HepG2 (cell line): ENCODE data around the gene ULK4. TPM values are rescaled to one million over a fixed set of nuclear protein-coding genes. Genes with fewer than 3 reads are reported as not detected.
A peak's percentile ranks its signal among the peaks of the same experiment; 100 is the strongest.

Experiments
- ZNF501 ChIP-seq: sonication (generic); formaldehyde crosslinking; IDR thresholded peaks from 2 replicates; pipeline ENCODE4 v1.5.1; 2020; ENCODE audit warnings: mild to moderate bottlenecking, moderate library complexity, missing genetic modification reagents
- ZNF788 ChIP-seq: sonication (generic); formaldehyde crosslinking; IDR thresholded peaks from 2 replicates; pipeline ENCODE4 v1.5.0; 2020; ENCODE audit warnings: mild to moderate bottlenecking, missing genetic modification reagents, borderline replicate concordance
- polyA plus RNA-seq, 8 experiments: library from polyadenylated mRNA; depleted of rRNA in 3 of 8; stranded (reverse) in 7 of 8; unstranded in 1 of 8; fragments of >200 nt; fragmentation: Illumina TruSeq in 4 of 8; extraction: Trizol in 4 of 8; gene quantifications; 2 replicates each; pipeline versions ENCODE4 v1.2.1 to v1.2.3, GENCODE V29; 2011 to 2016; ENCODE audit warnings: low read depth in 4 of 8, missing spikeins in 1 of 8, mixed read lengths in 1 of 8; ENCODE audit not compliant: insufficient read depth in 1 of 8
- total RNA-seq, 5 experiments: library from RNA; depleted of rRNA; stranded (reverse); fragments of >200 nt; fragmentation: Illumina TruSeq; extraction: Trizol; gene quantifications; 2 replicates each; pipeline ENCODE4 v1.2.3, GENCODE V29; 2016; ENCODE audit warnings: low read depth in 1 of 5
- TF ChIP-seq, protein P1 (sequence below): sonication (generic); formaldehyde crosslinking; IDR thresholded peaks from 2 replicates; pipeline ENCODE4; 2020; ENCODE audit warnings: missing genetic modification reagents, mild to moderate bottlenecking, borderline replicate concordance
- TF ChIP-seq, protein P2 (sequence below): sonication (generic); formaldehyde crosslinking; IDR thresholded peaks from 2 replicates; pipeline ENCODE4 v1.5.1; 2020; ENCODE audit warnings: mild to moderate bottlenecking, missing genetic modification reagents, moderate library complexity
- TF ChIP-seq, protein P3 (sequence below): sonication (generic); formaldehyde crosslinking; IDR thresholded peaks from 2 replicates; pipeline ENCODE4 v1.4.0; 2020; ENCODE audit warnings: missing genetic modification reagents, borderline replicate concordance

The ULK4 gene
- total and polyA plus RNA-seq, 2 of the 13 experiments (the other 11 are each of a cell fraction or from before 2014, with no cell fraction given) = 6.7 to 11.8 TPM

DNA sequence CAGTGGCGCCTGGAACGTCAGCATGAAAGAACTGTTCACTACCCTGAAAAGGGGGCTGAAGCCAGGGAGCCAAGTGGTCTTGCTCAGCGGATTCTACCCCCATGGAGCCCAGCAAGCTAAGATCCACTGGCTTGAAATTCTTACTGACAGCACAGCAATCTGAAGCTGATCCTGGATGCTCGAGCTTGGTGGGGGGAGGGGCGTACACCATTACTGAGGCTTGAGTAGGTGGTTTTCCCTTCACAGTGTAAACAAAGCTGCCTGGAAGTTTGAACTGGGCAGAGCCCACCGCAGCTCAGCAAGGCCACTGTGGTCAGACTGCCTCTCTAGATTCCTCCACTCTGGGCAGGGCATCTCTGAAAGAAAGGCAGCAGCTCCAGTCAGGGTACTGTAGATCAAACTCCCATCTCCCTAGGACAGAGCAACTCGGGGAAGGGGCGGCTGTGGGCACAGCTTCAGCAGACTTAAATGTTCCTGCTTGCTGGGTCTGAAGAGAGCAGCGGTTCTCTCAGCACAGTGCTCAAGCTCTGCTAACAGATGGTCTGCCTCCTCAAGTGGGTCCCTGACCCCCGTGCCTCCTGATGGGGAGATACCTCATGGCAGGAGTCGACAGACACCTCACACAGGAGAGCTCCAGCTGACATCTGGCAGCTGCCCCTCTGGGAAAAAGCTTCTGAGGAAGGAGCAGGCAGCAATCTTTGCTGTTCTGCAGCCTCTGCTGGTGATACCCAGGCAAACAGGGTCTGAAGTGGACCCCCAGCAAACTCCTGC, 591.0 kb downstream of the ULK4 start (continued):
- TF ChIP-seq, protein P1, sequence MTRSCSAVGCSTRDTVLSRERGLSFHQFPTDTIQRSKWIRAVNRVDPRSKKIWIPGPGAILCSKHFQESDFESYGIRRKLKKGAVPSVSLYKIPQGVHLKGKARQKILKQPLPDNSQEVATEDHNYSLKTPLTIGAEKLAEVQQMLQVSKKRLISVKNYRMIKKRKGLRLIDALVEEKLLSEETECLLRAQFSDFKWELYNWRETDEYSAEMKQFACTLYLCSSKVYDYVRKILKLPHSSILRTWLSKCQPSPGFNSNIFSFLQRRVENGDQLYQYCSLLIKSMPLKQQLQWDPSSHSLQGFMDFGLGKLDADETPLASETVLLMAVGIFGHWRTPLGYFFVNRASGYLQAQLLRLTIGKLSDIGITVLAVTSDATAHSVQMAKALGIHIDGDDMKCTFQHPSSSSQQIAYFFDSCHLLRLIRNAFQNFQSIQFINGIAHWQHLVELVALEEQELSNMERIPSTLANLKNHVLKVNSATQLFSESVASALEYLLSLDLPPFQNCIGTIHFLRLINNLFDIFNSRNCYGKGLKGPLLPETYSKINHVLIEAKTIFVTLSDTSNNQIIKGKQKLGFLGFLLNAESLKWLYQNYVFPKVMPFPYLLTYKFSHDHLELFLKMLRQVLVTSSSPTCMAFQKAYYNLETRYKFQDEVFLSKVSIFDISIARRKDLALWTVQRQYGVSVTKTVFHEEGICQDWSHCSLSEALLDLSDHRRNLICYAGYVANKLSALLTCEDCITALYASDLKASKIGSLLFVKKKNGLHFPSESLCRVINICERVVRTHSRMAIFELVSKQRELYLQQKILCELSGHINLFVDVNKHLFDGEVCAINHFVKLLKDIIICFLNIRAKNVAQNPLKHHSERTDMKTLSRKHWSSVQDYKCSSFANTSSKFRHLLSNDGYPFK (CRISPR knock-in tag) = peak; percentile 51; the same call in 1 of the 2 replicates
- TF ChIP-seq, protein P2, sequence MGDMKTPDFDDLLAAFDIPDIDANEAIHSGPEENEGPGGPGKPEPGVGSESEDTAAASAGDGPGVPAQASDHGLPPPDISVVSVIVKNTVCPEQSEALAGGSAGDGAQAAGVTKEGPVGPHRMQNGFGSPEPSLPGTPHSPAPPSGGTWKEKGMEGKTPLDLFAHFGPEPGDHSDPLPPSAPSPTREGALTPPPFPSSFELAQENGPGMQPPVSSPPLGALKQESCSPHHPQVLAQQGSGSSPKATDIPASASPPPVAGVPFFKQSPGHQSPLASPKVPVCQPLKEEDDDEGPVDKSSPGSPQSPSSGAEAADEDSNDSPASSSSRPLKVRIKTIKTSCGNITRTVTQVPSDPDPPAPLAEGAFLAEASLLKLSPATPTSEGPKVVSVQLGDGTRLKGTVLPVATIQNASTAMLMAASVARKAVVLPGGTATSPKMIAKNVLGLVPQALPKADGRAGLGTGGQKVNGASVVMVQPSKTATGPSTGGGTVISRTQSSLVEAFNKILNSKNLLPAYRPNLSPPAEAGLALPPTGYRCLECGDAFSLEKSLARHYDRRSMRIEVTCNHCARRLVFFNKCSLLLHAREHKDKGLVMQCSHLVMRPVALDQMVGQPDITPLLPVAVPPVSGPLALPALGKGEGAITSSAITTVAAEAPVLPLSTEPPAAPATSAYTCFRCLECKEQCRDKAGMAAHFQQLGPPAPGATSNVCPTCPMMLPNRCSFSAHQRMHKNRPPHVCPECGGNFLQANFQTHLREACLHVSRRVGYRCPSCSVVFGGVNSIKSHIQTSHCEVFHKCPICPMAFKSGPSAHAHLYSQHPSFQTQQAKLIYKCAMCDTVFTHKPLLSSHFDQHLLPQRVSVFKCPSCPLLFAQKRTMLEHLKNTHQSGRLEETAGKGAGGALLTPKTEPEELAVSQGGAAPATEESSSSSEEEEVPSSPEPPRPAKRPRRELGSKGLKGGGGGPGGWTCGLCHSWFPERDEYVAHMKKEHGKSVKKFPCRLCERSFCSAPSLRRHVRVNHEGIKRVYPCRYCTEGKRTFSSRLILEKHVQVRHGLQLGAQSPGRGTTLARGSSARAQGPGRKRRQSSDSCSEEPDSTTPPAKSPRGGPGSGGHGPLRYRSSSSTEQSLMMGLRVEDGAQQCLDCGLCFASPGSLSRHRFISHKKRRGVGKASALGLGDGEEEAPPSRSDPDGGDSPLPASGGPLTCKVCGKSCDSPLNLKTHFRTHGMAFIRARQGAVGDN (CRISPR knock-in tag) = peak; percentile 39
- TF ChIP-seq ZNF501 (0 out of 2 replicates have a peak, but pooled peaks have one; percentile 16), ZNF788 (0 out of 2 replicates have a peak, but pooled peaks have one; percentile 35)
- TF ChIP-seq, protein P3, sequence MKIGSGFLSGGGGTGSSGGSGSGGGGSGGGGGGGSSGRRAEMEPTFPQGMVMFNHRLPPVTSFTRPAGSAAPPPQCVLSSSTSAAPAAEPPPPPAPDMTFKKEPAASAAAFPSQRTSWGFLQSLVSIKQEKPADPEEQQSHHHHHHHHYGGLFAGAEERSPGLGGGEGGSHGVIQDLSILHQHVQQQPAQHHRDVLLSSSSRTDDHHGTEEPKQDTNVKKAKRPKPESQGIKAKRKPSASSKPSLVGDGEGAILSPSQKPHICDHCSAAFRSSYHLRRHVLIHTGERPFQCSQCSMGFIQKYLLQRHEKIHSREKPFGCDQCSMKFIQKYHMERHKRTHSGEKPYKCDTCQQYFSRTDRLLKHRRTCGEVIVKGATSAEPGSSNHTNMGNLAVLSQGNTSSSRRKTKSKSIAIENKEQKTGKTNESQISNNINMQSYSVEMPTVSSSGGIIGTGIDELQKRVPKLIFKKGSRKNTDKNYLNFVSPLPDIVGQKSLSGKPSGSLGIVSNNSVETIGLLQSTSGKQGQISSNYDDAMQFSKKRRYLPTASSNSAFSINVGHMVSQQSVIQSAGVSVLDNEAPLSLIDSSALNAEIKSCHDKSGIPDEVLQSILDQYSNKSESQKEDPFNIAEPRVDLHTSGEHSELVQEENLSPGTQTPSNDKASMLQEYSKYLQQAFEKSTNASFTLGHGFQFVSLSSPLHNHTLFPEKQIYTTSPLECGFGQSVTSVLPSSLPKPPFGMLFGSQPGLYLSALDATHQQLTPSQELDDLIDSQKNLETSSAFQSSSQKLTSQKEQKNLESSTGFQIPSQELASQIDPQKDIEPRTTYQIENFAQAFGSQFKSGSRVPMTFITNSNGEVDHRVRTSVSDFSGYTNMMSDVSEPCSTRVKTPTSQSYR = peak; percentile 90; the same call in 1 of the 2 replicates
